Endometrial microvascular endothelial cells (primary cell): ENCODE results near the gene FAM168A. TPM values are rescaled to one million over a fixed set of nuclear protein-coding genes. Genes with fewer than 3 reads are reported as not detected.

Source experiments
- in situ Hi-C: cut with HindIII; loops from 2 replicates; pipeline ENCODE4 v1.10.0; 2017; ENCODE audit warnings: low sequenced_read_pairs, low pct_unique_long_range_greater_than_20kb; ENCODE audit errors: inconsistent ontology term
- total RNA-seq: library from RNA; depleted of rRNA; stranded (reverse); fragments of >200 nt; gene quantifications from one replicate; pipeline ENCODE4 v1.2.3, GENCODE V29; 2015; ENCODE audit errors: inconsistent ontology term

Gene FAM168A
- total RNA-seq, 1 donor from 2014 or later: 13.4 TPM

DNA sequence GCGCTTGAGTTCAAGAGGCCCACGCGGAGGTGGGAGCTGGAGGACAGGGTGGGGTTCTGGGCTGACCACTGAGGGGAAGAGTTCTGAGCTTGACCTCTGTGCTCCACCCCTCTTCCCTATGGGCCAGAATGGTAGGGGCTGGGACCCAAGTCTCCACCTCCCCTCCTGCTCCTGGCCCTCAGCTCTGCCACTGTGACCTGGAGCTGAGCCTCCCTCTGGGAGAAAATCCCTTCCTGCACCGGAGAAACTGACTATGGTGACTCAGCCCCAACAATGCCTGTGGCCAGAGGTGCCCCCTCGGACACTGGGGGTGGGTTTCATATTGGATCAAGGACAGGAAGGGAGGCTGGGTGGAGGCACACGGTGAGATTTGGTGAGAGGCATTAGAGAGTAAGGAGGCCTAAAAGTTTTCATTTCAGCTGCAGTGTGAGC, 198.7 kb downstream of the FAM168A start:
- in situ Hi-C loops: no loop called here

GRCh38 chr11:73398721-73399120, 199.2 kb downstream of the FAM168A start:
- in situ Hi-C loops: no loop called here

GRCh38 chr11:73398132-73398526, 199.8 kb downstream of the FAM168A start:
- in situ Hi-C loops: no loop called here

- in situ Hi-C loops: no loop called here
Measured at GRCh38 chr11:73397468-73398131, 200.3 kb downstream of the FAM168A start.

GRCh38 chr11:73396985-73397384, 200.9 kb downstream of the FAM168A start:
- in situ Hi-C loops: no loop called here

GRCh38 chr11:73396251-73396930, 201.5 kb downstream of the FAM168A start:
- in situ Hi-C loops: no loop called here

- in situ Hi-C loops: no loop called here
Measured at GRCh38 chr11:73395297-73396208, 202.4 kb downstream of the FAM168A start.

DNA sequence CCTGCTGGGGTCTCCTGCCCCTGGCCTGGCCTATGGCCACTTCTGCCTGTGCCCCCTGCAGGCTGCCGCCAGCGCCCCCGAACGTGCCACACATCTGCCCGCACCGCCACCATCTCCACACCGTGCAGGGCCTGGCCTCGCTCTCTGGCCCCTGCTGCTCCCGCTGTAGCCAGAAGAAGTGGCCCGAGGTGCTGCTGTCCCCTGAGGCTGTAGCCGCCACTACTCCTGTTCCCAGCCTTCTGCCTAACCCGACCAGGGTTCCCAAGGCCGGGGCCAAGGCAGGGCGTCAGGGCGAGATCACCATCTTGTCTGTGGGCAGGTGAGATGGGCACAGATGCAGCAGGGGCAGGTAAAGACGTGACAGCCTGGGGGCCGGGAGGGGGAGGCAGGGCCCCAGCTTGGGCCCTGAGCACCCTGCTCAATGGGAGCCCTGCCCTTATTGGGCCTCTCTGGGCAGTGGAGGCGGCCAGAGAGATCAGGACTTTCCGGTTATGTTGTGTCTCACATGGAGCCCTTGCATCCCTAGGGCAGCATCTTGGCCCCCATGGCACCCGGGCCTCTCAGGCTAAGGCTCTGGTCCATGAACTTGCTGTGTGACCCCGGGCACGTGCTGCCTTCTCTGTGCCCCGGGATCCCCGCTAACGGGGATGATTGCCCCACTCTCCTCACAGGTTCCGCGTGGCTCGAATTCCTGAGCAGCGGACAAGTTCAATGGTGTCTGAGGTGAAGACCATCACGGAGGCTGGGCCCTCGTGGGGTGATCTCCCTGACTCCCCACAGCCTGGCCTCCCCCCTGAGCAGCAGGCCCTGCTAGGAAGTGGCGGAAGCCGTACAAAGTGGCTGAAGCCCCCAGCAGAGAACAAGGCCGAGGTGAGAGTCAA, 203.3 kb downstream of the FAM168A start:
- in situ Hi-C loops: no loop called here

DNA sequence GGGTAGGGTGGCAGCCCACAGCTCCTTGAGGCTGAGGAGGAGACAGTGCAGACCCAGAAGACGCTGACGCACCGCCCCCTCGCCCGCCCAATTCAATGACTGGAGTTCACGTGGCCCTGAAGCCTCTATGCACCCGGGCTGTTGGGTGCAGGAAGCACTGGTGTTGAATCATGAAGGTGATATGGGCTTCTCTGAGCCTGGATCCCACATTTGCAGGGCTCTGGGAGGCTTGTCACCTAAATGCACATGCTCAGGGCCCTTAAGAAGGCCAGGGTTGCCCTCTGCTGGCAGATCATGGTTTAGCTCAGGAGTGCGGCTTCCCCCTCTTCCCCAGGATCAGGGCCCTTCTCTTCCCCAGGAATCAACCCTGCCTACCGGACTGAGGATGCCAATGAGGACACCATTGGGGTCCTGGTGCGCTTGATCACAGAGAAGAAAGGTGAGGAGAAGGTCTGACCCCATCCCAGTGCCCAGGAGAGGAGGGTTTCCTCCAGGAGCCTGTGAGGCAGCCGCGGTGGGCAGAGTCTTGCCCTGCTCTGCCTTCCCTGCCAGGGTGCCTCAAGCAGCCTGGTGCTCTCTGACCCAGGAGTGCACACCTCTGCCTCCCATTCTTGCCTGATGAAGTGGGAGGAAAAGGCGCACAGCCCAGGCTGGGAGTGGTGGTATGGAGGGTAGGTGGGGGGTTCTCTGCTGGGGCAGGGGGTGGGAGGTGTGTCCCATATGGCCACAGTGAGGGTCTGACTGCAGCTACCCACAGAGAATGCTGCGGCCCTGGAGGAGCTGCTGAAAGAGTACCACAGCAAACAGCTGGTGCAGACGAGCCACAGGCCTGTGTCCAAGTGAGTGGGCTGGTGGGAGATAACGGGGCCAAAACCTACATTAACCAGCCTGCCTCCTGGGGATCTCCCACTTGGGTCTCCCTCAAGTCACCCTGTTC, 204.2 kb downstream of the FAM168A start:
- in situ Hi-C loops: no loop called here

DNA sequence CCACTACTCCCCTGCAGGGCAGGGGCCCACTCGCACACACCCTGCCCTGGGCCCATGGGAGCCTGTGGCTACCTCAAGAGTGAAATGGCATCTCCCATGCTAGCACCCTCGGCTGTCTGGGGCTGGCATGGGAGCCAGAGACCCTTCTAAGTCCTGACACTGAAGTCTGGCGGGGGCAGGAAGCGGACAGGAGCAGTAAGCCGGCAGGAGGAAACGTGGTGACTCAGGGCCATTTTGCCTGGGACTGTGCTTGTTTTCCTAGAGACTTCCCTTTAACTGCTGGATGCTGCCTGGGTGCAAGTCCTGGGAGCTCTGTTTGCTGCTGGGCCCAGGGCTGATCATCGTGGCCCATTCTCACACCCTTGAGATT, 204.9 kb downstream of the FAM168A start:
- in situ Hi-C loops: no loop called here

- in situ Hi-C loops: no loop called here
Measured at GRCh38 chr11:73392108-73393010, 205.6 kb downstream of the FAM168A start.

DNA sequence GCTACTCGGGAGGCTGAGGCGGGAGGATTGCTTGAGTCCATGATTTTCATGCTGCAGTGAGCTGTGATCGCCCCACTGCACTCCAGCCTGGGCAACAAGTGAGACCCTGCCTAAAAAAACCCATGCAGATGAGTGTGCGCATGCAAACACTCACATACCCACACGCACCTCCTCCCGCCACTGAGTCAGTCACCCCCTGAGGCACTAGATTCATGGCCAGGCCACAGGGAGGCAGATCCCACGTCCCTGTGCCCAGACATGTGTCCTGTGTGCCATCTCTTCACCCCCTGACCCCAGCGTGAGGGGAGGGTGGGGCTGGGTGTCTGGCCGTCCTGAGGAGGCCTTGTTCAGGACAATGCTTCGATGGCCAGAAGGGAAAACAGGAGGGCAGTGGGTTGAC, 206.2 kb downstream of the FAM168A start:
- in situ Hi-C loops: no loop called here

GRCh38 chr11:73390601-73391565, 207.0 kb downstream of the FAM168A start:
- in situ Hi-C loops: no loop called here

- in situ Hi-C loops: no loop called here
Measured at GRCh38 chr11:73389916-73390315, 208.0 kb downstream of the FAM168A start.

- in situ Hi-C loops: no loop called here
Measured at GRCh38 chr11:73389134-73389525, 208.8 kb downstream of the FAM168A start.
